EL (cell line): ENCODE data around the gene ATL2.
"Not testable (repeated sequence)": the region's sequence is repeated elsewhere in the genome, so short reads cannot be mapped to it uniquely, and the experiment has no call there.

ENCODE experiments used
- DNase-seq: peaks from one replicate; pipeline ENCODE4 v3.0.0-alpha.2; 2016

The ATL2 gene

DNA sequence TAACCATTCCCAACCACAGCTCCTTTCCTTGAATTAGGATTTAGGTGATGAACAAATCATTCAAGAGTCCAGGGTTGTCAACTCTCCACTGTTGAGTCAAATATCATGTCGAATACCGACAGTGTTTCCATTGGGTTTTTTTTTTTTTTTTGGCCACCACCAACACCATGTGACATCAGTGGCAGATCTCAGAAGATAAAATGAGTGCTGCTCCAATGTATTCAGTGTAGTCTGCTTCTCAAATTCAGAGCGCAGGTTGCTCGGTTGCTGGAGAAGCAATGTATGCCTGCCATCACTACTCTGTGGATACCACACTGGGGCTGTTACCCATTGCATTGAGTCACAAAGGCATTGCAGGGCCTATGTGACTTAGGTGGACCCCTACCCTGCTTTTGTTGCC is 10.8 kb upstream of the ATL2 start:
- no peak for DNase-seq

- no peak for DNase-seq
Observed at GRCh38 chr2:38386821-38387220, 9.7 kb upstream of the ATL2 start.

GRCh38 chr2:38386377-38386776 is 9.3 kb upstream of the ATL2 start:
- DNase-seq = no peak

DNA sequence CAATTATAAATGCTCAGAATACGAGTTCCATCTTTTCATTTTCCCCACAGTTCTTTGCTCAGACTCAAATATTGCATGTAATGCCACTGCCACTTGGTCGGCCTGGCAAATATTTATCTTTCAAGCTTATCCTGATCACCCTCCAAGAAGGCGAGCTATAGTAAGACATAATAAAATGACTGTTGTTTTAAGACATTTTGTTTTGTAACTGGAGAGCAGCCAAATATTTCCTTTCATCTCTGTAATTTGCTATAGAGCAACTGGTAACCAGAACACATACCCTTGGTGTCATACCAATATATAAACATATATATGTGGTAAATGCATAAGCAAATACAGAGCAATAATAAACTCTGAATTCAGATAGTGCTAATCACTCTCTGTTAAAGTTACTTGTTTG is 7.3 kb upstream of the ATL2 start:
- no peak for DNase-seq

DNA sequence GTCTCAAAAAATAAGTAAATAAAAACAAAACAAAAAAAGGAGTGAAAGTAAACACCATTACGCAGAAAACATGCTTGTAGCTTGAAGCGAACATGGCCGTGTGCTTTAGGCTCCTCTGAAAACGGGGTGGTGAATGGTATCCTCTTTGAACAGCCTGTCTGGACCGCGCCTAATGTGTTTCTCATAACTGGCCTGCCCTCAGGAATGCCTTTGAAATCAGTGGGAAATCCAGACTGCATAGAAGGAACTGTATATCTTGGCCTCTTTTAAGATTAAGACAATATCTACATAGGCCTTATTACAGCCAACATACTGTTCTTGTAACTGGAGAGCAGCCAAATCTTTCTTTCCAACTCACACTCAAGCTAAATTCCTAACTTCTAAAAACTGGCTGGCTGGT is 6.7 kb upstream of the ATL2 start:
- DNase-seq = not testable (repeated sequence)

DNA sequence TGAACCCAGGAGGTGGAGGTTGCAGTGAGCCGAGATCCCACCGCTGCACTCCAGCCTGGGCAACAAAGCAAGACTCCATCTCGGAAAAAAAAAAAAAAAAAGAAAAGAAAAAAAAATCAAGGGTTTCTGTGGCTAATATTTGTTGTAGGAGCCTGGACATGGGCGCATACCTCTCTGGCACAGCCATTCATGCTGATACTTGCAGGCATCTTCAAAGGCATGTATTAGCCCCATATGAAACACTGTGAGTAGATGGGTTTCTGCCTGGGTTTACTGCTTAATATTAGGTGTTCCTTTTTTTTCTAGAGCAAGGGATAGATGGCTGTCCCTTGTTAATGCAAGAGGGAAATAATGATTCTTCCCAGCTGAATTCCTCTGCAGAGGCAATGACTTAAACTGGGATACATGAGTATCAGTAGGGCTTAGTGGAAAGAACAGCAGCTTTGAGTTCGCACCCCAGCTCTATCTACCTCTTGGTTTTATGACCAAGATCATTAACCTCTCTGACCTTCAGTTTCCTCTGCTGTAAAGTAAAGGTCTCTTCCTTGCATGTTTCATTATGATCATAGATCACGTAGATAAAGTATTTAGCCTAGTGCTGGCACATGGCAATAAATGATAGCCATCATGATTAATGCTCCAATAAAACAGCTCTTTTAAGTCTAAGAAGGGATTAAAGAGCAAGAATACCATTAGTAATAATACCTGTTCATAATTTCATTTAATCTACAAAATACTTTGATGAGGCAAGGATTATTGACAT is 4.5 kb upstream of the ATL2 start:
- no peak for DNase-seq

DNA sequence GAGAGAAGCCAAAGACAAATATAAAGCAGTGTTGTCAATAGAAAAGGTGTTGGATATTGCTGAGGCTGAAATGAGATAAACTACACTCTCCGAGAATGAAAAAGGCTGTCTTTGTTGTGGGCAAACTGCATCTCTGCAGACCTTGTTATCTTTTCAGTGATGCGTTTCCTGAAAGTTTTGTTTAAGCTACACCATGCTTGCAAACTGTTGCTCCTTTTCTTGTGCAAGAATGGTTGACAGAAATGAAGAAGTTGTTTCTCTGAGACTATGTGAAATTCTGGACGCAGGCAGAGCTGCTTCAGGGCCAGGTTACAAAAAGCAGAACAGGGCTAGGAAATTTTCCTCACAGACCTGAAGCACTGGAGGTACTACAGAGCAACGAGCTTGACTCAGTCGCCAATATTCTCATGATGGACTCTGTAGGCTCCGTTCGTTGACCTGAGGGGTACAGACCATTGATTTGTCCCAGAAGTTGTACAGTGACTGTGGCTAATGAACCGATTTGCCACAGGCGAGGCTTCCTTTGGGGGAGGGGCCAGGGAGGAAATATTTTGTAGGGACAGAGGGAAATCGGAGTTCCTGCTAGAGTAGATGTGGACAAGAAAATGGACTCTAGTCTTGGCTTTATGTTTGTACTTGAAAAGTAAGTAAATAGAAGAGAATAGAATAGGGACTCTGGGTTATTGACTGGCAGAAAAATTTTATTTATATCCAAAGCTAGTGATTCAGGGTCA is 3.5 kb upstream of the ATL2 start:
- no peak for DNase-seq

DNA sequence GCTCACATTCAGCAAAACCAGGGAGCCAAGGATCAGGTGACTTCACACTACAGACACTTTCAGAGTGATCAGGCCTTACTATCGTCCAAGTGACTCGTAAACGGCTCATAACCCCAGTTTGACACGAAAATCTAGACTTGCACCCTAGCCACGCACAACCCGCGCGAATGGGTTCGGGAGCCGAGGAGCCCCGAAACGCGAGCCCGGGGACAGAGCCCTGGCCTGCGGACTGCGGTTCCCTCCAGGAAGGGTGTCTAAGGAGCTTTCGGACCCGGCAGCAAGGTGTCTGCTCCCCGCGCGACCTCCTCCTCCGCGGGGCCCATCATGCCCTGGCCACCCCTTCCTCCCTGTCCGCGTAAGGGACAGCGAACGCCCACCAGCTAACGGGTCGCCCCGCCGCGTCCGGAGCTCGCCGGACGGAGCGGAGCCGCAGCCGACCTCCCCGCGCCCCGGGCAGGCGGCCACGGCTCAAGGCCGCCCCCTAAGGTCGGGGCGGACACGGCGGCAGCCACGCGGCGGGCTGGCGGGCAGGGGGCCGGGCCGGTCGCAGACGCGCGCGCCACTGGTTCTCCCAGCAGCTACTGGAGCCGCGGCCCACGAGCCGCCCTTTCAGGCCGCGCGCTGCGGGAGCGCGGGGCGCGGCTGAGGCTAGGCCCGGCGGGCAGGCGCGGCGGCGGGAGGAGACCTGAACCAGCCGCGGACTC is 575 bp downstream of the ATL2 start:
- DNase-seq = peak; percentile 68

DNA sequence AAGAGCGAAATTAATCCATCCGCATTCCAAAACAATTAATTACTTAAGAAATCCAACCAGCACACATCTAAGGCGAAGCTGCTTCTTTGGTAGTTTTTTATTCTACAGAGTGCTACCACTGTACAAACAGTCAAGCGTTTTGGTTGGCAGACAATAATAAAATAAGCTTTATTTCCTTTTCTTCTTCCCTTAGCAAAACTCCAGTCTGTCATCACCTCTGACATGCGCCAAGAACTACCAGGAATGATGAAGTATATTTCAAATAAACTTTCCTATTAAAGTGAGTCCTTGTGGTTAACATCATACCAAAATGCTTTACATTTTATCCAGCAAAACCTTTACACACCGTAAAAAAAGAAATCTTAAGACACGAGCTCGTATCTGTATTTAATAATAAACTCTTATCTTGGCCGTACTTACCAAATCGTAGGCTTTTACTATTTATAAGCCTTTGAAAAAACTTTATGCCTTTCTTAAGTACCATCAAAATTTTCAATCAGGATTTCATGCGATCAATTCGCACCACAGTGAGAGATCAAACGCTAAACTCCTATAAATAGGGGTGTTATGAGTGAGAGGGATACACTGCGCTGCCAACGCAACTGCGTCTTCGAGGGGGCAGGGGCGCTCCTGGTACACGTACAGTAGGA is 1.3 kb downstream of the ATL2 start:
- no peak for DNase-seq

DNA sequence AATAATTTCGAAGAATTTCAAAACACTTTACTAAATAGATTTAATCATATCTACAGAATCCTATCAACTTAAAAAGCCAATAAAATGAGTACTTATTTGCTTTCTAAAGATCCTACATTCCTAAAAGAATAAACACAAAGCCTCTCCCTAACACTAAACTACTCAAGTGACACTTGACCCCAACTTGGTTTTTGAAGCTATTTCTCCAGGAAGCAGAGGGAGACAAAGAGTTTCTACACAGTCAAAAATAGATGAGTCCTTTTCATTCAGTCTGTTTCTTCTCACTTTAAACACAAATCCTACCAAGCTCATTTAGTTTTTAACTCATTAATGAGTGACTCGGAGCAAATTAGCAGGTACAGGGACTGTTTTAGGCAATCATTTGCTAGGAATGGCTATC is 2.1 kb downstream of the ATL2 start:
- no peak for DNase-seq

GRCh38 chr2:38371235-38371634 is 5.8 kb downstream of the ATL2 start:
- DNase-seq = no peak

- no peak for DNase-seq
Observed at GRCh38 chr2:38370664-38371063, 6.4 kb downstream of the ATL2 start.

DNA sequence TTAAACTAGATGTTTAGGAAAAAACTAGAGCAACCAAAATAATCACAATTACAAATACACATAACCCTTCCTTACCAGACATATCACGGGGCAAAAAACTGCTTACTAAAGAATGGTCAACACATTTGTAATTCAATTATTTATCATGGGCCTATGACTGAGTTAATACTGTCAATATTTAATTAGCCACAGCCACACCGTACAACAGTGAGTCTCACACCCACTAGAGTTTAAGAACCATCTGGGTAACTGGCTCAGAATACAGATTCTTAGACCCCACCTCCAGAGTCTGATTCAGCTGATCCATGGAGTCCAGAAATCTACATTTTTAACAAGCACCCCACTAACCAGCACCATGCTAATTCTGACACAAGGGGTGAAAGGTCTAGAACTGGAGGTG is 14.8 kb downstream of the ATL2 start:
- no peak for DNase-seq

DNA sequence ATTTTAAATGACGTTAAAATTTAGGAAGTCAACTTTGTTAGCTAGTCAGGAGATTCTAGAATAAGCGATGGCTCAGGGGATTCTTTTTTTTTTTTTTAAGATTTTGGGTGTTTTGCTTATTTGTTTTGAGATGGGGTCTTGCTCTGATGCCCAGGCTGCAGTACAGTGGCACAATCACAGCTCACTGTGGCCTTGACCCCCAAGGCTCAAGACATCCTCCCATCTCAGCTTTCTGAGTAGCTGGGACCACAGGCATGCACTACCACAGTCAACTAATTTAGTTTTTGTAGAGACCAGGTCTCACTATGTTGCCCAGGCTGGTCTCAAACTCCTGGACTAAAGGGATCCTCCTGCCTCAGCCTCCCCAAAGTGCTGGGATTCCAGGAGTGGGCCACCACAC is 16.9 kb downstream of the ATL2 start:
- DNase-seq = no peak

DNA sequence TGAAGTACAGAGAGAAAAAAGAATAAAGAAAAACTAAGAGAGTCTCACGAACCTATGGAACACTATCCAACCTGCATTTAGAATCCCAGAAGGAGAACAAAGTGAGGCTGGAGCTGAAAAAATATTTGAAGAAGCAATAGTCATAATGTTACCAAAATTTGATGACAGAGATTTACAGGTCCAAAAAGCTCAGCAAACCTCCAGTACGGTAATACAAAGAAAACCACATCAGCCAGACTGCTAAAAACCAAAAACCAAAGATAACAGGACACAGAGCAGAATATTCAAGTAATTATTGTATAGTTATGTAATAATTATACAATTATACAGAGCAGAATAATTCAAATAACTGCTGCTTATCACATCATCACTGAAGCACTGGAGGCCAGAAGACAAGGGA is 23.7 kb downstream of the ATL2 start:
- DNase-seq = no peak

- DNase-seq = no peak
Observed at GRCh38 chr2:38352336-38352735, 24.7 kb downstream of the ATL2 start.

- no peak for DNase-seq
Observed at GRCh38 chr2:38345323-38346038, 31.6 kb downstream of the ATL2 start.

DNA sequence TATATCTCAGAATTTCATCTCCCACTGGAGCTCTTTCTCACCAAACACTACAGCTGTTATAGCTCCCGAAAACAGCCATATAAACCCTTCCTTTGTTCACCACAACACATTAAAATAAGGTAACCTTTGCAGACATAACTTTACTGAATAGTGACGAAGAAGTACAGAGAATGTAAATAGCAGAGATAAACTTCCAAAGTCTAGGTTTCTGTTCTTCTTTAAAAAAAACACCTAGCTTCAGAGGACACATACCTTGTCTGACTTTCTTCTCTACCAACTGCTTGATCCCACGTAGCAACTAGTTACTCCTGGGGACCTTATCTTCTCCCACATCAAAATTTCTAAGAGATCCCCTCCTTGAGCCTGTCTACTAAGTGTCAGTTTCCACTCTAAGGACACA is 32.3 kb downstream of the ATL2 start:
- DNase-seq = no peak

DNA sequence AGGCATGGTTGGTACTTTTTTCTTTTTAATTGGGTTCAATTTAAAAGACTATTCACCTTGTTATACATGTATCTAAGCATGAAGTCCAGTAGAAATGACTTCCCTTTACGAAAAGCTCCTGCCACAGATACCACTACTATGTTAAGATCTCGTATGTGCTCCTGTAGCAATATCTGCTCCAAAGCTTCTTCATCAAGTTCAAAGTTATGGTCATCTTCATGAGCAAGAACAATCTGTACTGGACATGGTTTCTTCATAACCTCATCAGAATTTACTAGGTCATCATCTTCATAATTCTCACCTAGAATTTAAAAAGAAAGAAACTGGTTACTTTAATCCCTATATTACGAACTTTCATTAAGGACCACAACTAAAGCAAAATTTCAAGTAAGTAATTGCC is 33.9 kb downstream of the ATL2 start:
- no peak for DNase-seq

DNA sequence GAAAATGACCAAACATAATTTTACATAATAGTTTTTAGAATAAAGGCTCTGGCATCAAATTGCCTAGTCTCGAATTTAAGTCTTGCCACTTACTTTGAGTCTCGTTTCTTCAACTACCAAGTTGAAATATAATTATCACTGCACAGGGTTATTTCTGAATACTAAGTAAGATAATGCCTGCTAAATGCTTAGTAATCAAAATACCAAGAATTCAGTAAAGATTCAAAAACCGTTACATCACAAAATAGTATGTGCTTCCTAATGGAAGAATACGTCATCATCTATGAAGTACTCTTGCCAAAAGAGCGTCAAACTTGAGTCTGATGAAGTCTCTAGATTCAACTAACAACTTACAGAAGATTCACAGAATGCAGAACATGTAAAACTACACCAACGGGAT is 40.5 kb downstream of the ATL2 start:
- DNase-seq = no peak

- no peak for DNase-seq
Observed at GRCh38 chr2:38330754-38331153, 46.3 kb downstream of the ATL2 start.

GRCh38 chr2:38327580-38327979 is 49.5 kb downstream of the ATL2 start:
- DNase-seq = no peak

DNA sequence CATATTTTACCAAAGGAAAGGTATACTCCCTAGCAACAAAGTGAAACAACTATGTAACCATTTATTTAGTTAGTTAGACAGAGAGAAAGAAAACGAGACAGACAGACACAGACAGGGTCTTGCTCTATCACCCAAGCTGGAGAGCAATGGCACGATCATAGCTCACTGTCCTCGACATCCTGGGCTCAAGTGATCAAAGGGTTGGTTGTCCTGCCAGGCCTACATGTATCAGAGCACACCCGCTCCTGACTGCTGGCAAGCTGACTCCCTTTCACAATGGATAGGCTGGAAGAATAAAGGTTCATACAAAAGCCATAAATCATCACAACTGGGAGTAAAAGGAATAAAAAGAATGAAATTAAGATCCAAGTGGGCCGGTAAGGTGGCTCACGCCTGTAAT is 53.5 kb downstream of the ATL2 start:
- DNase-seq = no peak
